Loucy (cell line): ENCODE results near the gene FNDC8.

Experiments
- EZH2phosphoT487 ChIP-seq: fragments of 200-600 bp; IDR thresholded peaks from 2 replicates; pipeline ENCODE4 v1.6.1; 2018; ENCODE audit warnings: antibody characterized with exemption, mild to moderate bottlenecking, moderate library complexity, borderline replicate concordance
- TF ChIP-seq, protein P1 (sequence below): fragments of 200-600 bp; sonication (generic); conservative IDR thresholded peaks from 2 replicates; pipeline ENCODE4 v1.5.1; 2014; ENCODE audit warnings: mild to moderate bottlenecking, antibody characterized with exemption, low read length

DNA sequence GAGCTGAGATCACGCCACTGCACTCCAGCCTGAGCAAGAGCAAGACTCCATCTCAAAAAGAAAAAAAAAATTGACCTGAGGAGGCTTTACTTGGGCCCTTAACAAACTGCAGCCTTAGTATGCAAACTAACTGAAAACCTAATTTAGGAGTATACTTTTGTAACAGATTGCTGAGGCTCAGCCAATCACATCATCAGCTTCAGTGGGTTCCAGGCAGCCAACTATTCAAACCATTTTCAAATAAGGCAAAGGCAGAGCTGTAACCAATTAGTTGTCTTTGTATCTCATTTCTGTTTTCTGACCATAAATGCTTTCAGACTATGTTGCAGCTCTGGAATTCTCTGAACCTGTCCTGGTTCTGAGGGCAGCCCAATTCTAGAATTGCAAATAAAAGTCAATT, 25.7 kb upstream of the FNDC8 start:
- TF ChIP-seq, protein P1, sequence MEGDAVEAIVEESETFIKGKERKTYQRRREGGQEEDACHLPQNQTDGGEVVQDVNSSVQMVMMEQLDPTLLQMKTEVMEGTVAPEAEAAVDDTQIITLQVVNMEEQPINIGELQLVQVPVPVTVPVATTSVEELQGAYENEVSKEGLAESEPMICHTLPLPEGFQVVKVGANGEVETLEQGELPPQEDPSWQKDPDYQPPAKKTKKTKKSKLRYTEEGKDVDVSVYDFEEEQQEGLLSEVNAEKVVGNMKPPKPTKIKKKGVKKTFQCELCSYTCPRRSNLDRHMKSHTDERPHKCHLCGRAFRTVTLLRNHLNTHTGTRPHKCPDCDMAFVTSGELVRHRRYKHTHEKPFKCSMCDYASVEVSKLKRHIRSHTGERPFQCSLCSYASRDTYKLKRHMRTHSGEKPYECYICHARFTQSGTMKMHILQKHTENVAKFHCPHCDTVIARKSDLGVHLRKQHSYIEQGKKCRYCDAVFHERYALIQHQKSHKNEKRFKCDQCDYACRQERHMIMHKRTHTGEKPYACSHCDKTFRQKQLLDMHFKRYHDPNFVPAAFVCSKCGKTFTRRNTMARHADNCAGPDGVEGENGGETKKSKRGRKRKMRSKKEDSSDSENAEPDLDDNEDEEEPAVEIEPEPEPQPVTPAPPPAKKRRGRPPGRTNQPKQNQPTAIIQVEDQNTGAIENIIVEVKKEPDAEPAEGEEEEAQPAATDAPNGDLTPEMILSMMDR, result no peak
- no peak for TF ChIP-seq EZH2phosphoT487
